Right renal pelvis (tissue), 4 donors: ENCODE measurements around the gene ANKRD34C. TPM values are rescaled to one million over a fixed set of nuclear protein-coding genes. Genes with fewer than 3 reads are reported as not detected.

Source experiments
- DNase-seq, 4 donors: peaks; one replicate each; pipeline ENCODE4 v3.0.0-alpha.2; 2013; ENCODE audit warnings: low read depth in 4 of 4, low spot score in 3 of 4, missing footprints in 1 of 4
- polyA plus RNA-seq, 4 donors: library from polyadenylated mRNA; unstranded; fragments of 120-200 nt; gene quantifications; one replicate each; pipeline ENCODE4 v1.2.1, GENCODE V29; 2013; ENCODE audit not compliant: insufficient read length in 4 of 4

ANKRD34C gene
- polyA plus RNA-seq: under 1 TPM; 0.08 to 0.15 (median 0.09) TPM

- no peak for DNase-seq
Measured at GRCh38 chr15:79282371-79283251, at the start of gene ANKRD34C. Gene ANKRD34C (plus strand): TSS chr15:79282722. CDS start chr15:79293285, 10,563 bp downstream.

DNA sequence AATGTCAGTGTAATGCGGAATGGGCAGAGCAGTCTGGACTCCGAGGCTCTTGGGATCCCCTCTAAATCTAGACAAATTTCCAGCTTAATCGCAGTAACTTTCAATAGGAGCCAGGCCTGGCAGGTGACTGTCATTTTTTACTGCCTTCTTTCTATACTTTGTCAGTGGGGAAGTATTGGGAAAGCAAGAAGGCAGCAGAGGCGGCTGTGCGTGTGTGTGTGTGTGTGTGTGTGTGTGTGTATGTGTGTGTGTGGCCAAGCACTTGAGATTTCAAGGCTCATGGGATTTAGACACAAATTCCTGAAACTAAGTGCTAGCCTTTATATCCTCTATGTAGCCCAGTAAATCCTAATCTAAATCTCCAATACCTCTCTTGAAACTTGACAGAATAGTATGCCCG is 49.3 kb upstream of the ANKRD34C start:
- no peak for DNase-seq

DNA sequence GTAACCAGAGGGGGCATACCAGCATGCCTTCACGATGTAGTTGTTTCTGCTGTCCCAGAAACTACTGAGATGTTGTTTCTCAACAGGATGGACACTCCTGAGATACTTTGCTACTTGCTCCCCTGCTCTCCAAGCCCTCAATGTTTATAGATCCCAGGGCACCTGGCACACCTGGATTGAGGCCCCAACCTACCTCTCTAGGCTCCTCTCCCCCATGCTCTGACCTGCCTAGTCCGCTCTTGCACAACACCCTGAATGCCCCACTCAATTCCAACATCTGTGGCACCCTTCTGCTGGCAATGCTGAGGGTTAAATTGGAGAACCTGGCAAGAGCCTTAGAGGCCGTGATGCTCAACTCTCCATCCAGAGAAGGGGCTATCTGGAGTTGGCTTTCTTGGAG is 42.5 kb upstream of the ANKRD34C start:
- no peak for DNase-seq

- no peak for DNase-seq
Measured at GRCh38 chr15:79243723-79244122, 38.8 kb upstream of the ANKRD34C start.

GRCh38 chr15:79244876-79245275 is 37.6 kb upstream of the ANKRD34C start:
- no peak for DNase-seq

- no peak for DNase-seq
Measured at GRCh38 chr15:79248183-79248582, 34.3 kb upstream of the ANKRD34C start.

- no peak for DNase-seq
Measured at GRCh38 chr15:79257454-79257853, 25.1 kb upstream of the ANKRD34C start.

GRCh38 chr15:79261836-79262235 is 20.7 kb upstream of the ANKRD34C start:
- DNase-seq: no peak

- DNase-seq: no peak
Measured at GRCh38 chr15:79265167-79265566, 17.4 kb upstream of the ANKRD34C start.

DNA sequence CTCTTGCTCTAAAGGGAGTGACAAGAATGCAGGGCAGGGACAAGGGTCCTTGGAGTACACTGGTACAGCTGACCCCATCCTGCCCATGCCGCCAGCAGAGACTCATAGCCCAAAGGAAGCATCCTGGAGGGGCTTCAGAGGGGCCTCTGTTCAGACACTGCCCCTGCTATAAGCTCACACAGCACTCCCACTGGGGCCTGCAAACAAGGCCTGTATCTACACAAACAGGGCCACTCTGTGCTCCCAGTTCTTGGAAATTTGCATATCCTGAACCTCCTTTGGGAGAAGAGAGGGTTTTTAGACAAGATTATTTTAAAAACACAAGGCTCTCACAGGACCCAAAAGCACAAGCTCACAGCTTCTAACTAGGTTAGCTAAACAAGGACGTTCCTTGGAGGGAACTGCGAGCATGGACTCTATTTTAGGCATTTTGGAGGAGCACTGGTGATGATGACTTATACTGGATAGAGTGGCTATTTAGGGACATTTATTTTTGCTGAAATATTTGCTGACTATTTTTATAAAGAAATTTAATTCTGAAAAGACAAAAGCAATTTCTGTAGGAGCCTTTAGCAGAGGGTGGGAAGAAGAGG is 16.4 kb upstream of the ANKRD34C start:
- no peak for DNase-seq

DNA sequence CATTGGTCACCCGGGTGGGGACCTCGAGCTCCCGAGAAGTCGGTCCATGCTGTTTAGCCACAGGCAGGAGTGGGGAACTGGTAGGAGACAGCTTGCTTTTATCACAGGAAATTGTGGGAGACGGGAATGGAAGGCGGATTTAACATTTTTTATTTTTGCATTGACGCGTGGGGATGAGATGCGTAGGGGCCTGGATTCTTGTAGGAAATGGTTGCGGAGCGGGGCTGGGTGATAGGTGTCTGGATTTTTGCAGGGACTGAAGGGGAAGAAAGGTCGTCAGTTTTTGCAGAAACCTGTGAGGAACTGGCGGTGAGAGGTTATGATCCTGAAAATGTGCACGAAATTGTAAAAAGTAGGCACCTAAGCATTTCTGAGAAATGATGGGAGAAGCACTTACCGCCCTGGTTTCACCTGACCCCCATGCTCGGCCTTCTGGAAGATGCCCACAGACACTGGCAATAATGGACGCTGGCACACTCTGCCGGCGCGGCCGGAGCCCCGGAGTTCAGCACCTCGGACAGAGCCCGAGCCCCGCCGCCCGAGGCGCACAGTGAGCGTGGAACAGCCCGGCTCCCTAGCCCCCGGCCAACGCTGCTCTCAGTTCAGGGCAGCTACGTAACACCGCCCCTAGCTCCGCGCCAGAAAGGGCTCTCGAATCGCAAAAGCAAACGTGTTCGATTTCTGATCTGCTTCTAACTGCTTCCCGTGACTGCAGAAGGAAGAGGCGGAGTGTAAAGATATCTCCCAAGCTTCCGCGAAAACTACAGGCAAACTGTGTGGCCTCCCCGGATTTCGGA is 928 bp downstream of the ANKRD34C start:
- peak; percentile 33 to 50 (median 40) for DNase-seq

DNA sequence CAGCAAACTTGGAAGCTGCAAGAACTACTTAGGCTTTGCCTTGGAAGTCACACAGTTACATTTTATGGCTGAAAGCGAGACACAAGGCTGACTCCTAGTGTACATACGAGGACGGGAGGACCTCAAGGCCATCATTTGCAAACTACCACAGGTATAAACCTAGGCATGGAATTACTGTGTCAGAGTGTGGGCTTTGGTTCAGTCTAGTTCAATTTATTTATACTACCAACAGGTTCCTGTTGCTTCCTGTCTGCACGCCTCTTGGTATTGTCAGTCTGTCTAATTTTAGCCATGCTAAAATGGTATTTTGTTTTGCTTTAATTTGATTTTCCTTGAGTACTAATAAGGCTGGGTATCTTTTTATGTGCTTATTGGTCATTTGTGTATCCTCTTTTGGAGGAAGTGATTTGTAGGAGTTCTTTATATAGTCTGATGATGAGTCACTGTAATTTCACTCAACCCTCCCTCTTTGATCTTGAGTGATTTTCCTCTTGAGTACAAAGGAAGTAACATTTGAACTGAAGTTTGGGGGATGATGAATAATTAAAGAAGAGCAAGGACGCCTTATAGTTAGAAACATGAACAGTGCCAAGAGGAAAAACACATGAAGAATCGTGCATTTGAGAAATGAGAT is 8.2 kb downstream of the ANKRD34C start:
- no peak for DNase-seq

GRCh38 chr15:79292011-79292410 is 9.5 kb downstream of the ANKRD34C start:
- no peak for DNase-seq

- DNase-seq: no peak
Measured at GRCh38 chr15:79294075-79294474, 11.6 kb downstream of the ANKRD34C start.

DNA sequence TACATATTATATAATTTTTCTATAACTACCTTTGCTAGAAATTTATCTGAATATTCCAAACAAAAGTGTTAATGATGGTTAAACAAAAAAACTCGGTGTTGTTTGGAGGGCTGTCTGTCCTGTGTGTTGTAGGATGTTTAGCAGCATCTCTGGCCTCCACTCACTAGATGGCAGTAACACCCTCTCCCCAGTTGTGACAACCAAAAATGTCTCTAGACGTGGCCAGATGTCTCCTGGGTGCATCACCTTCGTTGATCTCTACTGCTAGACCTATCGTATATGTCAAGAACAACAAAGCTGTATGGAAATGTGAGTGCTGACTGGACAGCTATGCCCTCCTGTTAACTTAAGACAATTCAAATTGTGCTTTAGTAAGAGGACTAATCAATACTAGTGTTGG is 14.1 kb downstream of the ANKRD34C start:
- no peak for DNase-seq

DNA sequence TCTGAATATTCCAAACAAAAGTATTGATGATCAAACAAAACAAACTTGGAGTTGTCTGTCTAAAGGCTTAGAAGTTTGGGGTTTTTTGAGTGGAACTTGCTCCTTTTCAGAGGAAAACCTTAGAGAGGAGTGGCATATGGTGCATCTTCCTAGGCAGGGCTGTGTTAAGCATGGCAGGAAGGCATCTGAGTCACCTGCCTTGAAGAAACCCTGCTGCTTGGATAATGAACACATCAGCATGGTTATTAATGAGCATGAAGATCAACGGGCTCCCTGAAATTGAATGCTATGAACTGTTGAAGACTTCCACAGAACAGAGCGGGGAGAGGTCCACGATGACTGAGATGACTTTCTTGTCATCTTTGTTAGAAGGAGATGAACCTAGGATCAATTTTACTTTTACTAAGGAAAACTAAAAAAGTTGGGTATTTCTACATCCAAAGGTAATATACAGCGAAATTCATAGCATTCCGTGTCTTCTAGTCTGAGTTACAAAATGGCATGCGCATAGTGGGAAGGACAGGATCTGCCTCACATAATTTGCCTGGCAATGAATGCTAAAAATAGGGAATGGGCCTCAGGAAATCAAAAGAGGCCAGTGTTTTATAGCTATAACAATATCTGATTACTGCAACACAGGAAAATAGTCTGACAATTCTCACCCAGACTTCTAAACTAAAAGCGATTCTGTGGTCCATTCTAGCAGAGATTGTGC is 16.8 kb downstream of the ANKRD34C start:
- DNase-seq: no peak

- DNase-seq: no peak
Measured at GRCh38 chr15:79299841-79300235, 17.3 kb downstream of the ANKRD34C start.

GRCh38 chr15:79307251-79307650 is 24.7 kb downstream of the ANKRD34C start:
- DNase-seq: no peak

- no peak for DNase-seq
Measured at GRCh38 chr15:79308874-79309273, 26.4 kb downstream of the ANKRD34C start.

- DNase-seq: peak in 1 of 4 donors; percentile 25
Measured at GRCh38 chr15:79310612-79310984, 28.1 kb downstream of the ANKRD34C start.
